Uterus (tissue), 2 donors: Measurements from ENCODE around the gene NCOR2.

ENCODE experiments used
- POLR2A ChIP-seq, 2 donors: fragments of 450-650 bp; IDR thresholded peaks; one replicate each; pipeline ENCODE4 v1.6.1; 2016; ENCODE audit warnings: antibody characterized with exemption in 2 of 2, mild to moderate bottlenecking in 1 of 2, moderate library complexity in 1 of 2
- TF ChIP-seq, protein P1 (sequence below), 4 experiments: fragments of 200-600 bp in 2 of 4; fragments of 450-650 bp in 2 of 4; sonication (generic) in 2 of 4; IDR thresholded peaks; one replicate each; pipeline ENCODE4 v1.5.1; 2016 to 2019; ENCODE audit warnings: antibody characterized with exemption in 4 of 4, mild to moderate bottlenecking in 2 of 4, moderate library complexity in 1 of 4

GRCh38 chr12:124545508-124546418 lies 21.6 kb downstream of the NCOR2 start:
- TF ChIP-seq, protein P1, sequence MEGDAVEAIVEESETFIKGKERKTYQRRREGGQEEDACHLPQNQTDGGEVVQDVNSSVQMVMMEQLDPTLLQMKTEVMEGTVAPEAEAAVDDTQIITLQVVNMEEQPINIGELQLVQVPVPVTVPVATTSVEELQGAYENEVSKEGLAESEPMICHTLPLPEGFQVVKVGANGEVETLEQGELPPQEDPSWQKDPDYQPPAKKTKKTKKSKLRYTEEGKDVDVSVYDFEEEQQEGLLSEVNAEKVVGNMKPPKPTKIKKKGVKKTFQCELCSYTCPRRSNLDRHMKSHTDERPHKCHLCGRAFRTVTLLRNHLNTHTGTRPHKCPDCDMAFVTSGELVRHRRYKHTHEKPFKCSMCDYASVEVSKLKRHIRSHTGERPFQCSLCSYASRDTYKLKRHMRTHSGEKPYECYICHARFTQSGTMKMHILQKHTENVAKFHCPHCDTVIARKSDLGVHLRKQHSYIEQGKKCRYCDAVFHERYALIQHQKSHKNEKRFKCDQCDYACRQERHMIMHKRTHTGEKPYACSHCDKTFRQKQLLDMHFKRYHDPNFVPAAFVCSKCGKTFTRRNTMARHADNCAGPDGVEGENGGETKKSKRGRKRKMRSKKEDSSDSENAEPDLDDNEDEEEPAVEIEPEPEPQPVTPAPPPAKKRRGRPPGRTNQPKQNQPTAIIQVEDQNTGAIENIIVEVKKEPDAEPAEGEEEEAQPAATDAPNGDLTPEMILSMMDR (IDR thresholded peaks at IDR 0.05), result no peak
- no peak for TF ChIP-seq POLR2A (IDR thresholded peaks at IDR 0.05)
